Neural cell (in vitro differentiated cells): ENCODE measurements around the gene MBD2. TPM values are rescaled to one million over a fixed set of nuclear protein-coding genes. Genes with fewer than 3 reads are reported as not detected.

ENCODE experiments used
- H2AFZ ChIP-seq: fragments of 200-600, 300-800 bp; sonication (generic), shearing (Covaris generic); 2 replicates; pipeline ENCODE4 v1.6.0; 2014; ENCODE audit warnings: low read depth, mild to moderate bottlenecking, antibody characterized with exemption, low read length, moderate library complexity
- H3F3A ChIP-seq: fragments of 200-600 bp; shearing (Covaris generic); 2 replicates; pipeline ENCODE4 v1.6.1; 2016; ENCODE audit warnings: mild to moderate bottlenecking, moderate library complexity, mixed read lengths, antibody characterized with exemption, low read length; ENCODE audit not compliant: insufficient read depth, poor library complexity, severe bottlenecking
- H3K27ac ChIP-seq: fragments of 200-600, 300-800 bp; sonication (generic), shearing (Covaris generic); 2 replicates; pipeline ENCODE4 v1.5.1; 2014; ENCODE audit warnings: mild to moderate bottlenecking, low read length, moderate library complexity
- H3K27me3 ChIP-seq: fragments of 300-800, 200-600 bp; sonication (generic), shearing (Covaris generic); 2 replicates; pipeline ENCODE4 v1.6.0; 2014; ENCODE audit warnings: mild to moderate bottlenecking, low read depth, low read length, moderate library complexity; ENCODE audit not compliant: insufficient read depth
- H3K36me3 ChIP-seq: fragments of 300-800, 200-600 bp; sonication (generic), shearing (Covaris generic); 2 replicates; pipeline ENCODE4 v1.5.1; 2014; ENCODE audit warnings: mild to moderate bottlenecking, antibody characterized with exemption, low read length, moderate library complexity; ENCODE audit not compliant: insufficient read depth
- H3K4me2 ChIP-seq: fragments of 300-800, 200-600 bp; sonication (generic), shearing (Covaris generic); 2 replicates; pipeline ENCODE4 v1.6.0; 2014; ENCODE audit warnings: mild to moderate bottlenecking, low read length
- H3K4me3 ChIP-seq: fragments of 300-800, 200-600 bp; sonication (generic), shearing (Covaris generic); 2 replicates; pipeline ENCODE4 v1.5.1; 2014; ENCODE audit warnings: mild to moderate bottlenecking, low read length, moderate library complexity
- H3K79me2 ChIP-seq: fragments of 200-600 bp; shearing (Covaris generic); replicated peaks from 2 replicates; pipeline ENCODE4 v1.6.0; 2014; ENCODE audit warnings: mild to moderate bottlenecking, low read length, moderate library complexity; ENCODE audit not compliant: insufficient read depth
- H3K9ac ChIP-seq: fragments of 300-800, 200-600 bp; sonication (generic), shearing (Covaris generic); 2 replicates; pipeline ENCODE4 v1.6.1; 2016; ENCODE audit warnings: mild to moderate bottlenecking, low read length, mixed read lengths
- H3K9me2 ChIP-seq: fragments of 200-600 bp; shearing (Covaris generic); 2 replicates; pipeline ENCODE4 v1.6.1; 2016; ENCODE audit warnings: mild to moderate bottlenecking, low read length, mixed read lengths; ENCODE audit not compliant: insufficient read depth
- H3K9me3 ChIP-seq: fragments of 200-600, 300-800 bp; sonication (generic), shearing (Covaris generic); 2 replicates; pipeline ENCODE4 v1.6.1; 2016; ENCODE audit warnings: mild to moderate bottlenecking, mixed run types, low read length, moderate library complexity, mixed read lengths
- H4K20me1 ChIP-seq: fragments of 200-600 bp; shearing (Covaris generic); 2 replicates; pipeline ENCODE4 v1.6.1; 2016; ENCODE audit warnings: mild to moderate bottlenecking, mixed run types; ENCODE audit not compliant: insufficient read depth
- CTCF ChIP-seq: fragments of 450-650 bp; IDR thresholded peaks from 2 replicates; pipeline ENCODE4 v1.5.1; 2014; ENCODE audit warnings: antibody characterized with exemption, mild to moderate bottlenecking, moderate library complexity; ENCODE audit not compliant: poor library complexity, severe bottlenecking
- EP300 ChIP-seq: fragments of 450-650 bp; conservative IDR thresholded peaks from 2 replicates; pipeline ENCODE4 v1.6.1; 2014; ENCODE audit warnings: antibody characterized with exemption, mild to moderate bottlenecking, moderate library complexity; ENCODE audit not compliant: poor library complexity, severe bottlenecking
- EZH2 ChIP-seq: fragments of 200-600, 300-800 bp; shearing (Covaris generic), sonication (generic); IDR thresholded peaks from 2 replicates; pipeline ENCODE4 v1.6.1; 2014; ENCODE audit warnings: antibody characterized with exemption, low read length, borderline replicate concordance, mild to moderate bottlenecking; ENCODE audit not compliant: insufficient read depth, poor library complexity, severe bottlenecking
- MXI1 ChIP-seq: fragments of 450-650 bp; conservative IDR thresholded peaks from 2 replicates; pipeline ENCODE4 v1.6.1; 2014; ENCODE audit warnings: antibody characterized with exemption, mild to moderate bottlenecking; ENCODE audit not compliant: poor library complexity, severe bottlenecking
- POLR2AphosphoS5 ChIP-seq: IDR thresholded peaks from 2 replicates; pipeline ENCODE4 v1.6.1; 2012
- RAD21 ChIP-seq: fragments of 450-650 bp; conservative IDR thresholded peaks from 2 replicates; pipeline ENCODE4 v1.6.1; 2014; ENCODE audit warnings: antibody characterized with exemption, mild to moderate bottlenecking, moderate library complexity
- REST ChIP-seq: IDR thresholded peaks from 2 replicates; pipeline ENCODE4 v1.6.1; 2012; ENCODE audit warnings: borderline replicate concordance
- SMC3 ChIP-seq: fragments of 450-650 bp; conservative IDR thresholded peaks from 2 replicates; pipeline ENCODE4 v1.6.1; 2014; ENCODE audit warnings: antibody characterized with exemption, mild to moderate bottlenecking, moderate library complexity; ENCODE audit not compliant: poor library complexity
- TAF1 ChIP-seq: IDR thresholded peaks from 2 replicates; pipeline ENCODE4 v1.6.1; 2012; ENCODE audit warnings: low read depth
- polyA plus RNA-seq: library from polyadenylated mRNA; depleted of rRNA; stranded (reverse); fragments of >200 nt; gene quantifications from 2 replicates; pipeline ENCODE4 v1.2.3, GENCODE V29; 2014

The MBD2 gene
- polyA plus RNA-seq, 1 donor from 2014 or later = 16.4 TPM

- Histone ChIP-seq H3K9me3 (no peaks in the 10 kb centered on the region), H3K27me3 (no peaks in the 10 kb centered on the region), H3K4me3 (no peak overlapping the region), H3K36me3 (no peaks in the 10 kb centered on the region), H3K27ac (no peak overlapping the region), H3K4me2 (no peak overlapping the region), H4K20me1 (no peaks in the 10 kb centered on the region), H3F3A (no peaks in the 10 kb centered on the region), H3K9me2 (no peaks in the 10 kb centered on the region), H3K9ac (no peak overlapping the region), H3K79me2 (no peaks in the 10 kb centered on the region), H2AFZ (no peak overlapping the region)
- no peak for TF ChIP-seq EZH2
Measured at GRCh38 chr18:54255141-54255540, 30.7 kb upstream of the MBD2 start.

- no peak overlapping the region for H3K27ac ChIP-seq
Measured at GRCh38 chr18:54254265-54254758, 29.8 kb upstream of the MBD2 start.

More at GRCh38 chr18:54254265-54254758, 29.8 kb upstream of the MBD2 start:
- Histone ChIP-seq H2AFZ (no peak overlapping the region), H3K9ac (no peak overlapping the region), H3K4me2 (no peak overlapping the region), H3K27me3 (no peaks in the 10 kb centered on the region), H3K79me2 (no peaks in the 10 kb centered on the region), H3K9me2 (no peaks in the 10 kb centered on the region), H3K36me3 (no peaks in the 10 kb centered on the region), H3K4me3 (peak overlapping the region; percentile 28), H3K9me3 (no peaks in the 10 kb centered on the region), H4K20me1 (no peaks in the 10 kb centered on the region), H3F3A (no peaks in the 10 kb centered on the region)
- TF ChIP-seq CTCF (no peak), SMC3 (no peak), EZH2 (no peak), MXI1 (no peak), POLR2AphosphoS5 (no peak), EP300 (no peak), TAF1 (no peak), REST (no peak), RAD21 (no peak)
